Upper lobe of left lung (tissue), 4 donors: ENCODE data around the gene OR51M1.

ENCODE experiments used
- CTCF ChIP-seq, 6 experiments: fragments of 450-650 bp in 4 of 6; fragments of 200-600 bp in 2 of 6; sonication (generic) in 2 of 6; IDR thresholded peaks; one replicate each; pipeline ENCODE4 v1.5.1; 2016 to 2019; ENCODE audit warnings: antibody characterized with exemption in 6 of 6
- EP300 ChIP-seq, 4 donors: sonication (generic); formaldehyde crosslinking; IDR thresholded peaks; one replicate each; pipeline ENCODE4 v1.5.1; 2017; ENCODE audit warnings: antibody characterized with exemption in 4 of 4, control low read depth in 2 of 4
- POLR2A ChIP-seq, 4 donors: fragments of 450-650 bp; IDR thresholded peaks; one replicate each; pipeline ENCODE4 v1.5.1; 2016 to 2017; ENCODE audit warnings: antibody characterized with exemption in 4 of 4, mild to moderate bottlenecking in 2 of 4

- TF ChIP-seq EP300 (IDR thresholded peaks at IDR 0.05) (no peak), CTCF (IDR thresholded peaks at IDR 0.05) (no peak), POLR2A (IDR thresholded peaks at IDR 0.05) (no peak)
These were observed 15.3 kb downstream of the OR51M1 start for GRCh38 chr11:5398936-5399335.
